ENCODE results near the gene CLIC4. TPM values are rescaled to one million over a fixed set of nuclear protein-coding genes. Genes with fewer than 3 reads are reported as not detected.

Gene CLIC4
- total RNA-seq, 6 donors from 2014 or later = 44.0 to 234 (median 147) TPM

DNA sequence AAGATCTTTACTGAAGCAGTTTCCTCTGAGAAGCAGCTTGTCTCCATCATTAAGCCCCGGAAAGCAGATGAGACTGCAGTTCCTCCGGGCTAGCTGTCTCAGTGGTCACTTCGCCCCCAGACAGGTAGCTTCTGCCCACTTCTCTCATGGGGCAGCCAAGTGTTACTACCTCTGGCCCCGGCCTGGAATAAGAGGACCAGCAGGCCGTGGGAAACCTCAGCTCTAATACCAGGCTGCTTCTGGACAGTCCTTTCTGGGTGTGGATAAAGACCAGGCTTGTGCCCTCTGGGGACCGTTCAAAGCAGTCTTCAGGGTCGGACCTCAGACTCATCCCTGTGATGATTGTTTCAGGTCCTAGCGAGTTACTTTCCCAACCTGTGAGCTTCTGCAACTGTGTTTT, 130.0 kb downstream of the CLIC4 start:
- DNase-seq (no peak), ATAC-seq (ENCODE audit: low FRiP score in 2 of 2) (no peak)
- WGBS, 2 donors = 76 to 84% methylated on average over 6 to 8 of the region's 8 CpGs
- no peaks in the 10 kb centered on the region for H3K9me3 ChIP-seq
- no peaks in the 10 kb centered on the region for H3K27me3 ChIP-seq
- H3K36me3 ChIP-seq = no peaks in the 10 kb centered on the region
- H3K4me3 ChIP-seq = no peak overlapping the region
- H3K27ac ChIP-seq = no peak overlapping the region
- H3K4me1 ChIP-seq = peaks cover 2 to 15% (median 8%) of the 10 kb centered on the region in 4 donors
- TF ChIP-seq, protein P1, sequence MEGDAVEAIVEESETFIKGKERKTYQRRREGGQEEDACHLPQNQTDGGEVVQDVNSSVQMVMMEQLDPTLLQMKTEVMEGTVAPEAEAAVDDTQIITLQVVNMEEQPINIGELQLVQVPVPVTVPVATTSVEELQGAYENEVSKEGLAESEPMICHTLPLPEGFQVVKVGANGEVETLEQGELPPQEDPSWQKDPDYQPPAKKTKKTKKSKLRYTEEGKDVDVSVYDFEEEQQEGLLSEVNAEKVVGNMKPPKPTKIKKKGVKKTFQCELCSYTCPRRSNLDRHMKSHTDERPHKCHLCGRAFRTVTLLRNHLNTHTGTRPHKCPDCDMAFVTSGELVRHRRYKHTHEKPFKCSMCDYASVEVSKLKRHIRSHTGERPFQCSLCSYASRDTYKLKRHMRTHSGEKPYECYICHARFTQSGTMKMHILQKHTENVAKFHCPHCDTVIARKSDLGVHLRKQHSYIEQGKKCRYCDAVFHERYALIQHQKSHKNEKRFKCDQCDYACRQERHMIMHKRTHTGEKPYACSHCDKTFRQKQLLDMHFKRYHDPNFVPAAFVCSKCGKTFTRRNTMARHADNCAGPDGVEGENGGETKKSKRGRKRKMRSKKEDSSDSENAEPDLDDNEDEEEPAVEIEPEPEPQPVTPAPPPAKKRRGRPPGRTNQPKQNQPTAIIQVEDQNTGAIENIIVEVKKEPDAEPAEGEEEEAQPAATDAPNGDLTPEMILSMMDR (IDR thresholded peaks at IDR 0.05) = no peak
- no peak for TF ChIP-seq EP300 (IDR thresholded peaks at IDR 0.05)
- no peak for TF ChIP-seq POLR2AphosphoS5 (IDR thresholded peaks at IDR 0.05)
- no peak for TF ChIP-seq POLR2A (IDR thresholded peaks at IDR 0.05)

DNA sequence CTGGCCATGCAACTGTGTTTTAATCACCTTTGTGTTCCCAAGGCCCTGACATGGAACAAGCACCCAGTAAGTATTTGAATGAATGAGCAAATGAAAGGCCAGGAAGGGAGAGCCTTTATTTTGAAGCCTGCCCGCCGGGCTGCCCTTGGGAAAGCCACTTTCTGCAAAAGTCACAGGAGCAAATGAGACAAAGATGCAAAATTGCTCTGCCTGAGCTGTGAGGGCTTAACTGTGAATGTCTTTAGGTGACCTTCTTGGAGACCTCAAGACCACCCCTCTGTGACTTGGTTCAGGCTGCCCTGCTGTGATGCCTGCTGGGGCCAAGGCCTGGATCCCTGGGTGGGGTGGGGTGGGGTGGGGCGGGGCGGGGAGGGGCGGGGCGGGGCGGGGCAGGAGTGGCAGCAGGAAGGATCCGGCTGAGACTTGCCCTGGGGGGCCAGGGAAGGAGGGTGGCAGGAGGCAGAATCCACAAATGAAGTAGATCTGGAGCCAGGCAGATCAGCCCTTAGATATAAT, 130.8 kb downstream of the CLIC4 start:
- H3K4me1 ChIP-seq = peaks cover 0 to 8% (median 5%) of the 10 kb centered on the region in 4 donors
- ATAC-seq (ENCODE audit: low FRiP score in 2 of 2) = no peak
- DNase-seq = no peak
- no peak overlapping the region for H3K27ac ChIP-seq
- no peaks in the 10 kb centered on the region for H3K27me3 ChIP-seq
- H3K4me3 ChIP-seq = no peak overlapping the region
- no peaks in the 10 kb centered on the region for H3K9me3 ChIP-seq
- no peaks in the 10 kb centered on the region for H3K36me3 ChIP-seq
- WGBS, 2 donors = 45 to 69% methylated on average over 3 to 7 of the region's 8 CpGs
- TF ChIP-seq, protein P1 (IDR thresholded peaks at IDR 0.05) = no peak

DNA sequence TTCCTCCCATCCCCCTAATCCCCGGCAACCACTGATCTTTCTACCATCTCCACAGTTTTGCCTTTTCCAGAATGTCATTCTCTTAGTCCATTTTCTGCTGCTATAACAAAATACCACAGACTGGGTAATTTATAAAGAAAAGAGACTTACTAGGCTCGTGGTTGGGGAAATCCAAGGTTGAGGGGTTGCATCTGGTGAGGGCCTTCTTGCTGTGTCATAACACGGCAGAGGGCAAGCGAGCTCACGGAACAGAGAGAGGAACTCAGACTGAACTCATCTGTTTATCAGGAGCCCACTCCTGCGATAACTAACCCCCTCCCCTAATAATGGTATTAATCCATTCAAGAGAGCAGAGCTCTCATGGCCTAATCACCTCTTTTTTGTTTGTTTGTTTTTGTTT, 132.8 kb downstream of the CLIC4 start:
- Histone ChIP-seq H3K4me1 (peaks cover 0 to 8% (median 4%) of the 10 kb centered on the region in 4 donors), H3K36me3 (no peaks in the 10 kb centered on the region), H3K9me3 (no peaks in the 10 kb centered on the region), H3K27ac (no peak overlapping the region), H3K27me3 (no peaks in the 10 kb centered on the region), H3K4me3 (no peak overlapping the region)
- no peak for ATAC-seq (ENCODE audit: low FRiP score in 2 of 2)
- no peak for DNase-seq
- no peak for TF ChIP-seq POLR2AphosphoS5 (IDR thresholded peaks at IDR 0.05)
- no peak for TF ChIP-seq EP300 (IDR thresholded peaks at IDR 0.05)
- TF ChIP-seq POLR2A (IDR thresholded peaks at IDR 0.05) = no peak
- TF ChIP-seq, protein P1 (IDR thresholded peaks at IDR 0.05) = no peak
- WGBS, 2 donors = 76 to 78% methylated on average over 6 of the region's 6 CpGs

GRCh38 chr1:24878775-24879742, 133.8 kb downstream of the CLIC4 start:
- Histone ChIP-seq H3K4me1 (peaks cover 0 to 8% (median 4%) of the 10 kb centered on the region in 4 donors), H3K27ac (no peak overlapping the region), H3K27me3 (no peaks in the 10 kb centered on the region), H3K4me3 (no peak overlapping the region), H3K9me3 (no peaks in the 10 kb centered on the region), H3K36me3 (no peaks in the 10 kb centered on the region)
- WGBS, 2 donors = 89 to 91% methylated on average over 5 to 7 of the region's 7 CpGs
- no peak for ATAC-seq (ENCODE audit: low FRiP score in 2 of 2)
- no peak for DNase-seq
- TF ChIP-seq EP300 (IDR thresholded peaks at IDR 0.05) (no peak), POLR2AphosphoS5 (IDR thresholded peaks at IDR 0.05) (no peak), POLR2A (IDR thresholded peaks at IDR 0.05) (no peak)
- TF ChIP-seq, protein P1 (IDR thresholded peaks at IDR 0.05) = no peak

Data from upper lobe of left lung (tissue), 6 donors.